Liver (tissue), 9 donors: ENCODE results near the gene CCDC91. TPM values are rescaled to one million over a fixed set of nuclear protein-coding genes. Genes with fewer than 3 reads are reported as not detected.

Experiments
- DNase-seq: peaks from one replicate; pipeline ENCODE4 v3.0.0-alpha.2; 2017; ENCODE audit warnings: low spot score
- H3K27ac ChIP-seq, 2 donors: one replicate each; pipeline ENCODE4 v1.7.0; 2013; ENCODE audit warnings: inconsistent platforms in 2 of 2, low read length in 2 of 2, control low read depth in 1 of 2, low read depth in 1 of 2, mild to moderate bottlenecking in 1 of 2
- H3K27me3 ChIP-seq, 4 donors: one replicate each; pipeline versions ENCODE4 v1.6.1 to v1.7.0; 2013; ENCODE audit warnings: low read length in 3 of 4, inconsistent platforms in 1 of 4, mild to moderate bottlenecking in 1 of 4, moderate library complexity in 1 of 4; ENCODE audit not compliant: control insufficient read depth in 4 of 4, insufficient read depth in 4 of 4
- H3K36me3 ChIP-seq, 4 donors: one replicate each; pipeline versions ENCODE4 v1.6.1 to v1.7.0; 2013; ENCODE audit warnings: low read length in 3 of 4, mild to moderate bottlenecking in 3 of 4, low read depth in 1 of 4, moderate library complexity in 1 of 4; ENCODE audit not compliant: control insufficient read depth in 4 of 4, insufficient read depth in 3 of 4
- H3K4me1 ChIP-seq, 4 donors: one replicate each; pipeline versions ENCODE4 v1.6.1 to v1.7.0; 2013; ENCODE audit warnings: low read length in 3 of 4, mild to moderate bottlenecking in 3 of 4, moderate library complexity in 1 of 4; ENCODE audit not compliant: control insufficient read depth in 4 of 4, insufficient read depth in 4 of 4
- H3K4me3 ChIP-seq, 3 donors: one replicate each; pipeline versions ENCODE4 v1.6.1 to v1.7.0; 2013; ENCODE audit warnings: low read length in 3 of 3, control low read depth in 1 of 3, low read depth in 1 of 3, mild to moderate bottlenecking in 1 of 3
- H3K9ac ChIP-seq, 2 donors: one replicate each; pipeline ENCODE4 v1.7.0; 2013; ENCODE audit warnings: low read length in 2 of 2, mild to moderate bottlenecking in 2 of 2, moderate library complexity in 2 of 2, control low read depth in 1 of 2, low read depth in 1 of 2
- H3K9me3 ChIP-seq, 4 donors: one replicate each; pipeline versions ENCODE4 v1.6.1 to v1.7.0; 2013; ENCODE audit warnings: low read length in 3 of 4; ENCODE audit not compliant: control insufficient read depth in 4 of 4
- ATF3 ChIP-seq: IDR thresholded peaks from 2 replicates; pipeline ENCODE4 v1.6.1; 2016; ENCODE audit warnings: antibody characterized with exemption
- CTCF ChIP-seq: fragments of 150-350 bp; IDR thresholded peaks from 2 replicates; pipeline ENCODE4 v1.5.1; 2017; ENCODE audit warnings: improper control_type of control experiment, low read depth, low read length; ENCODE audit not compliant: missing input control
- EGR1 ChIP-seq, 2 donors: IDR thresholded peaks; 2 replicates each; pipeline ENCODE4 v1.6.1; 2016 to 2018; ENCODE audit warnings: antibody characterized with exemption in 2 of 2, low read depth in 2 of 2
- FOXA1 ChIP-seq: IDR thresholded peaks from 2 replicates; pipeline ENCODE4 v1.6.1; 2016; ENCODE audit warnings: antibody characterized with exemption
- FOXA2 ChIP-seq: IDR thresholded peaks from 2 replicates; pipeline ENCODE4 v1.6.1; 2016; ENCODE audit warnings: antibody characterized with exemption
- GABPA ChIP-seq, 2 donors: IDR thresholded peaks in 1 of 2; conservative IDR thresholded peaks in 1 of 2; 2 replicates each; pipeline ENCODE4 v1.6.1; 2016; ENCODE audit warnings: antibody characterized with exemption in 2 of 2, mild to moderate bottlenecking in 1 of 2, moderate library complexity in 1 of 2
- HNF4A ChIP-seq, 2 donors: conservative IDR thresholded peaks; 2 replicates each; pipeline ENCODE4 v1.6.1; 2016; ENCODE audit warnings: antibody characterized with exemption in 2 of 2, mild to moderate bottlenecking in 2 of 2
- HNF4G ChIP-seq: IDR thresholded peaks from 2 replicates; pipeline ENCODE4 v1.6.1; 2016; ENCODE audit warnings: antibody characterized with exemption
- MAX ChIP-seq: IDR thresholded peaks from 2 replicates; pipeline ENCODE4 v1.6.1; 2016; ENCODE audit warnings: antibody characterized with exemption
- NR2F2 ChIP-seq: IDR thresholded peaks from 2 replicates; pipeline ENCODE4 v1.6.1; 2016; ENCODE audit warnings: antibody characterized with exemption
- REST ChIP-seq: IDR thresholded peaks from 2 replicates; pipeline ENCODE4 v1.6.1; 2016; ENCODE audit warnings: antibody characterized with exemption, mild to moderate bottlenecking
- RXRA ChIP-seq, 2 donors: IDR thresholded peaks; 2 replicates each; pipeline ENCODE4 v1.6.1; 2017 to 2018; ENCODE audit warnings: antibody characterized with exemption in 2 of 2, mild to moderate bottlenecking in 1 of 2
- SP1 ChIP-seq: IDR thresholded peaks from 2 replicates; pipeline ENCODE4 v1.6.1; 2018; ENCODE audit warnings: antibody characterized with exemption, mild to moderate bottlenecking
- TAF1 ChIP-seq: conservative IDR thresholded peaks from 2 replicates; pipeline ENCODE4 v1.6.1; 2016; ENCODE audit warnings: antibody characterized with exemption, mild to moderate bottlenecking
- YY1 ChIP-seq: IDR thresholded peaks from 2 replicates; pipeline ENCODE4 v1.6.1; 2016; ENCODE audit warnings: antibody characterized with exemption, mild to moderate bottlenecking
- ZBTB33 ChIP-seq: IDR thresholded peaks from 2 replicates; pipeline ENCODE4 v1.6.1; 2016; ENCODE audit warnings: antibody characterized with exemption
- WGBS: extraction: QIAGEN DNeasy Blood & Tissue Kit; methylation state at CpG from one replicate; pipeline ENCODE4 v1.1.7; 2013; 5-methylcytosine and 5-hydroxymethylcytosine counted together
- polyA plus RNA-seq, 2 donors: library from polyadenylated mRNA; stranded (reverse) in 1 of 2; unstranded in 1 of 2; fragments of 200-250 nt in 1 of 2; fragments of >200 nt in 1 of 2; fragmentation: Nextera tagmentation in 1 of 2; extraction: Ambion mirVana in 1 of 2; gene quantifications; one replicate each; pipeline versions ENCODE4 v1.2.1 to v1.2.3, GENCODE V29; 2013 to 2015
- total RNA-seq, 2 donors: library from RNA; depleted of rRNA; stranded (reverse); fragments of >200 nt; gene quantifications; one replicate each; pipeline ENCODE4 v1.2.3, GENCODE V29; 2014
- donor health status: healthy.
- donor health status: healthy.
- donor health status: healthy.
- donor health status: healthy.
- donor health status: healthy.

CCDC91 gene
- total and polyA plus RNA-seq, 4 donors, result 8.4 to 29.0 (median 15.1) TPM

GRCh38 chr12:28456934-28457710 is 266.9 kb downstream of the CCDC91 start:
- no peaks in the 10 kb centered on the region for H3K9me3 ChIP-seq
- no peaks in the 10 kb centered on the region for H3K27me3 ChIP-seq
- 87% methylated on average over 5 of the region's 5 CpGs for WGBS
- TF ChIP-seq ATF3 (no peak), FOXA2 (no peak), REST (no peak), GABPA (IDR thresholded peaks at IDR 0.05 in 1 of 2, conservative IDR thresholded peaks at IDR 0.05 in 1 of 2) (no peak), HNF4A (conservative IDR thresholded peaks at IDR 0.05) (no peak), EGR1 (IDR thresholded peaks at IDR 0.05; ENCODE audit: low read depth in 2 of 2) (no peak), ZBTB33 (no peak), TAF1 (no peak), YY1 (no peak), FOXA1 (no peak), NR2F2 (no peak), CTCF (no peak), SP1 (no peak), MAX (no peak)
- no peaks in the 10 kb centered on the region for H3K4me1 ChIP-seq
- no peak overlapping the region for H3K4me3 ChIP-seq
- H3K36me3 ChIP-seq, result peaks cover 0 to 7% (median 0%) of the 10 kb centered on the region in 4 donors
- DNase-seq, result no peak
- H3K27ac ChIP-seq, result no peak overlapping the region
- H3K9ac ChIP-seq, result no peak overlapping the region

- DNase-seq, result no peak
- TF ChIP-seq RXRA (IDR thresholded peaks at IDR 0.05) (no peak), ZBTB33 (no peak), HNF4G (no peak), CTCF (no peak), GABPA (IDR thresholded peaks at IDR 0.05 in 1 of 2, conservative IDR thresholded peaks at IDR 0.05 in 1 of 2) (no peak), TAF1 (no peak), YY1 (no peak), NR2F2 (no peak), SP1 (no peak), MAX (no peak), FOXA2 (no peak), EGR1 (IDR thresholded peaks at IDR 0.05; ENCODE audit: low read depth in 2 of 2) (no peak)
- H3K9me3 ChIP-seq, result no peaks in the 10 kb centered on the region
- H3K4me1 ChIP-seq, result no peaks in the 10 kb centered on the region
- H3K36me3 ChIP-seq, result peaks cover 0 to 7% (median 0%) of the 10 kb centered on the region in 4 donors
- H3K27ac ChIP-seq, result no peak overlapping the region
- no peaks in the 10 kb centered on the region for H3K27me3 ChIP-seq
- H3K4me3 ChIP-seq, result no peak overlapping the region
- no peak overlapping the region for H3K9ac ChIP-seq
- WGBS, result 84% methylated on average over 3 of the region's 3 CpGs
Observed at GRCh38 chr12:28457785-28458184, 267.5 kb downstream of the CCDC91 start.
